K562 (cell line): ENCODE data around the gene BBS5. TPM values are rescaled to one million over a fixed set of nuclear protein-coding genes. Genes with fewer than 3 reads are reported as not detected.

Experiments
- ARNT ChIP-seq, 2 experiments: fragments of 450-650 bp; IDR thresholded peaks; 2 replicates each; pipeline ENCODE4 v1.6.1; 2016; ENCODE audit warnings: mild to moderate bottlenecking in 1 of 2
- BMI1 ChIP-seq: fragments of 150-350 bp; IDR thresholded peaks from 2 replicates; pipeline ENCODE4 v1.6.1; 2014; ENCODE audit warnings: low read length
- CBX8 ChIP-seq: fragments of 200-600 bp; sonication (generic); IDR thresholded peaks from 2 replicates; pipeline ENCODE4 v1.6.1; 2012; ENCODE audit warnings: borderline replicate concordance, mixed run types, low read depth, mild to moderate bottlenecking, moderate library complexity, mixed read lengths, low read length, control low read depth, inconsistent platforms; ENCODE audit not compliant: poor library complexity, severe bottlenecking; ENCODE audit errors: extremely low read depth
- EP300 ChIP-seq: IDR thresholded peaks from 2 replicates; pipeline ENCODE4 v1.6.1; 2012; ENCODE audit warnings: low read length, improper control_type of control experiment
- FOXO4 ChIP-seq: fragments of 450-650 bp; formaldehyde crosslinking; IDR thresholded peaks from 2 replicates; pipeline ENCODE4 v1.4.0; 2020; ENCODE audit warnings: mild to moderate bottlenecking, moderate library complexity
- HDAC2 ChIP-seq: fragments of 450-650 bp; IDR thresholded peaks from 2 replicates; pipeline ENCODE4 v1.6.1; 2016; ENCODE audit warnings: mild to moderate bottlenecking
- HMGN3 ChIP-seq: IDR thresholded peaks from 2 replicates; pipeline ENCODE4 v1.6.1; 2011; ENCODE audit warnings: borderline replicate concordance, low read depth, mild to moderate bottlenecking, mixed read lengths, low read length; ENCODE audit not compliant: insufficient read length; ENCODE audit errors: extremely low read depth
- IFI16 ChIP-seq: fragments of 250-450 bp; sonication (Bioruptor Pico); IDR thresholded peaks from 2 replicates; pipeline ENCODE4 v2.1.2; 2022; ENCODE audit warnings: mild to moderate bottlenecking, inconsistent platforms
- KLF13 ChIP-seq: fragments of 450-650 bp; IDR thresholded peaks from 2 replicates; pipeline ENCODE4 v1.6.1; 2016; ENCODE audit warnings: missing genetic modification characterization, low read depth, mild to moderate bottlenecking, missing compliant biosample characterization, moderate library complexity, borderline replicate concordance
- MAFK ChIP-seq: IDR thresholded peaks from 2 replicates; pipeline ENCODE4 v1.6.1; 2011; ENCODE audit warnings: low read length, improper control_type of control experiment
- MAZ ChIP-seq, 2 experiments: fragments of 450-650 bp in 1 of 2; sonication (generic) in 1 of 2; formaldehyde crosslinking; IDR thresholded peaks in 1 of 2; conservative IDR thresholded peaks in 1 of 2; 2 replicates each; pipeline versions ENCODE4 v1.4.0 to v1.5.0; 2020; ENCODE audit warnings: mild to moderate bottlenecking in 1 of 2, missing genetic modification reagents in 1 of 2
- MLX ChIP-seq, 2 experiments: fragments of 450-650 bp in 1 of 2; sonication (generic) in 1 of 2; formaldehyde crosslinking; conservative IDR thresholded peaks; 2 replicates each; pipeline versions ENCODE4 v1.4.0 to v1.8.1; 2020 to 2022; ENCODE audit warnings: mild to moderate bottlenecking in 1 of 2, missing genetic modification reagents in 1 of 2
- POLR3G ChIP-seq: IDR thresholded peaks from 2 replicates; pipeline ENCODE4 v1.6.1; 2011; ENCODE audit not compliant: insufficient read length, insufficient replicate concordance; ENCODE audit errors: extremely low read depth
- PRPF4 ChIP-seq: fragments of 200-400 bp; formaldehyde crosslinking; IDR thresholded peaks from one replicate; pipeline ENCODE4 v1.6.1; 2017; ENCODE audit warnings: low read length, low read depth, mild to moderate bottlenecking; ENCODE audit not compliant: insufficient read depth, poor library complexity, severe bottlenecking
- PTTG1 ChIP-seq: fragments of 450-650 bp; IDR thresholded peaks from 2 replicates; pipeline ENCODE4 v1.6.1; 2016; ENCODE audit warnings: low read depth, mild to moderate bottlenecking, missing genetic modification characterization, missing compliant biosample characterization
- SIN3B ChIP-seq: fragments of 450-650 bp; IDR thresholded peaks from 2 replicates; pipeline ENCODE4 v1.6.1; 2017; ENCODE audit warnings: low read depth, mild to moderate bottlenecking, moderate library complexity
- SMARCA5 ChIP-seq: fragments of 450-650 bp; IDR thresholded peaks from 2 replicates; pipeline ENCODE4 v1.6.1; 2016
- STAT6 ChIP-seq: sonication (generic); formaldehyde crosslinking; IDR thresholded peaks from 2 replicates; pipeline ENCODE4 v1.8.1; 2023; ENCODE audit warnings: mild to moderate bottlenecking, missing genetic modification reagents
- ZBTB34 ChIP-seq: fragments of 250-450 bp; sonication (Bioruptor Pico); IDR thresholded peaks from 2 replicates; pipeline ENCODE4 v1.8.0; 2021; ENCODE audit warnings: mild to moderate bottlenecking, moderate library complexity
- ZFP30 ChIP-seq: fragments of 250-450 bp; sonication (Bioruptor Pico); IDR thresholded peaks from 2 replicates; pipeline ENCODE4 v1.8.0; 2022; ENCODE audit warnings: moderate library complexity, mild to moderate bottlenecking, inconsistent platforms, borderline replicate concordance
- ZNF311 ChIP-seq: fragments of 250-450 bp; sonication (Bioruptor Pico); IDR thresholded peaks from 2 replicates; pipeline ENCODE4 v1.4.0; 2020; ENCODE audit warnings: mild to moderate bottlenecking, moderate library complexity
- ZNF551 ChIP-seq: fragments of 250-450 bp; sonication (Bioruptor Pico); IDR thresholded peaks from 2 replicates; pipeline ENCODE4 v1.5.0; 2021; ENCODE audit warnings: mild to moderate bottlenecking, moderate library complexity
- ZNF586 ChIP-seq: fragments of 450-650 bp; formaldehyde crosslinking; conservative IDR thresholded peaks from 2 replicates; pipeline ENCODE4 v1.4.0; 2020; ENCODE audit warnings: mild to moderate bottlenecking, moderate library complexity
- polyA plus RNA-seq, 8 experiments: library from polyadenylated mRNA; depleted of rRNA in 4 of 8; stranded (reverse) in 5 of 8; unstranded in 3 of 8; fragments of >200 nt; fragmentation: Nextera tagmentation in 2 of 8; fragmentation: Illumina TruSeq in 1 of 8; extraction: Ambion mirVana in 2 of 8; extraction: Trizol in 1 of 8; gene quantifications; 2 replicates each; pipeline versions ENCODE4 v1.2.1 to v1.2.3, GENCODE V29; 2011 to 2014; ENCODE audit warnings: inconsistent platforms in 1 of 8, missing spikeins in 1 of 8
- total RNA-seq, 7 experiments: library from RNA; depleted of rRNA in 6 of 7; stranded (reverse); fragments of >200 nt in 6 of 7; fragmentation: Illumina TruSeq in 2 of 7; extraction: Trizol in 2 of 7; gene quantifications; 2 replicates each; pipeline versions ENCODE4 v1.2.1 to v1.2.3, GENCODE V29; 2011 to 2021; ENCODE audit warnings: low replicate concordance in 1 of 7

The BBS5 gene
- total and polyA plus RNA-seq, 9 of the 15 experiments (the other 6 are each of a cell fraction or from before 2014, with no cell fraction given) = 0.48 to 6.9 (median 4.3) TPM

- no peak for TF ChIP-seq ZFP30
- TF ChIP-seq ZBTB34 (CRISPR knock-in tag) = no peak
- TF ChIP-seq MAZ (CRISPR knock-in tag; conservative IDR thresholded peaks at IDR 0.05 in 1 of 2, IDR thresholded peaks at IDR 0.05 in 1 of 2) = no peak
- no peak for TF ChIP-seq EP300
- no peak for TF ChIP-seq POLR3G
- TF ChIP-seq HMGN3 = no peak
- no peak for TF ChIP-seq SMARCA5
- no peak for TF ChIP-seq ZNF551 (CRISPR knock-in tag)
- no peak for TF ChIP-seq FOXO4 (CRISPR knock-in tag)
- TF ChIP-seq HDAC2 = peak; percentile 11; the same call in 1 of the 2 replicates
- 0 out of 2 replicates have a peak, but pooled peaks have one; percentile 19 for TF ChIP-seq PTTG1 (tag)
- TF ChIP-seq MLX (CRISPR knock-in tag; conservative IDR thresholded peaks at IDR 0.05) = 0 out of 4 replicates have a peak, but pooled peaks of 1 of the 2 experiments have one; percentile 23
- TF ChIP-seq CBX8 = no peak
- TF ChIP-seq BMI1 = no peak
- TF ChIP-seq ZNF586 (CRISPR knock-in tag) = no peak
- no peak for TF ChIP-seq PRPF4
- no peak for TF ChIP-seq SIN3B
- TF ChIP-seq KLF13 = no peak
- TF ChIP-seq IFI16 (CRISPR knock-in tag) = no peak
- TF ChIP-seq MAFK = no peak
- TF ChIP-seq STAT6 = no peak
- no peak for TF ChIP-seq ZNF311 (CRISPR knock-in tag)
- TF ChIP-seq ARNT (IDR thresholded peaks at IDR 0.05) = no peak
These were observed 493 bp upstream of the BBS5 start (continued) for GRCh38 chr2:169478745-169479256.
